IMR-90 (cell line): Measurements from ENCODE around the gene ANKRD37.

Source experiments
- BHLHE40 ChIP-seq: fragments of 150-350 bp; IDR thresholded peaks from 2 replicates; pipeline ENCODE4 v1.6.1; 2016; ENCODE audit warnings: mild to moderate bottlenecking, low read depth, low read length
- CEBPB ChIP-seq: IDR thresholded peaks from 2 replicates; pipeline ENCODE4 v1.6.1; 2012; ENCODE audit warnings: low read depth, low read length, improper control_type of control experiment
- CHD1 ChIP-seq: IDR thresholded peaks from 2 replicates; pipeline ENCODE4 v1.6.1; 2012; ENCODE audit warnings: low read depth, low read length, improper control_type of control experiment
- CTCF ChIP-seq: conservative IDR thresholded peaks from 2 replicates; pipeline ENCODE4 v1.5.1; 2012; ENCODE audit warnings: mild to moderate bottlenecking, low read depth, low read length, improper control_type of control experiment
- ELK1 ChIP-seq: fragments of 150-350 bp; IDR thresholded peaks from 2 replicates; pipeline ENCODE4 v1.6.1; 2016; ENCODE audit warnings: low read depth, mild to moderate bottlenecking, low read length, moderate library complexity, borderline replicate concordance
- MAFK ChIP-seq: IDR thresholded peaks from 2 replicates; pipeline ENCODE4 v1.6.1; 2012; ENCODE audit warnings: low read depth, low read length, improper control_type of control experiment
- MAZ ChIP-seq: IDR thresholded peaks from 2 replicates; pipeline ENCODE4 v1.6.1; 2012; ENCODE audit warnings: low read depth, mild to moderate bottlenecking, low read length, improper control_type of control experiment, moderate library complexity, borderline replicate concordance
- MXI1 ChIP-seq: IDR thresholded peaks from 2 replicates; pipeline ENCODE4 v1.6.1; 2012; ENCODE audit warnings: low read depth, mild to moderate bottlenecking, low read length, moderate library complexity, borderline replicate concordance
- POLR2A ChIP-seq: IDR thresholded peaks from 2 replicates; pipeline ENCODE4 v1.6.1; 2012; ENCODE audit warnings: mild to moderate bottlenecking, low read depth, low read length
- RAD21 ChIP-seq: IDR thresholded peaks from 2 replicates; pipeline ENCODE4 v1.6.1; 2012; ENCODE audit warnings: low read length, improper control_type of control experiment
- RCOR1 ChIP-seq: IDR thresholded peaks from 2 replicates; pipeline ENCODE4 v1.6.1; 2012; ENCODE audit warnings: mild to moderate bottlenecking, low read length, improper control_type of control experiment; ENCODE audit not compliant: insufficient replicate concordance
- TF ChIP-seq, protein P1 (sequence below): fragments of 150-350 bp; IDR thresholded peaks from 2 replicates; pipeline ENCODE4 v1.6.1; 2017; ENCODE audit warnings: mild to moderate bottlenecking, antibody characterized with exemption, low read length, low read depth

DNA sequence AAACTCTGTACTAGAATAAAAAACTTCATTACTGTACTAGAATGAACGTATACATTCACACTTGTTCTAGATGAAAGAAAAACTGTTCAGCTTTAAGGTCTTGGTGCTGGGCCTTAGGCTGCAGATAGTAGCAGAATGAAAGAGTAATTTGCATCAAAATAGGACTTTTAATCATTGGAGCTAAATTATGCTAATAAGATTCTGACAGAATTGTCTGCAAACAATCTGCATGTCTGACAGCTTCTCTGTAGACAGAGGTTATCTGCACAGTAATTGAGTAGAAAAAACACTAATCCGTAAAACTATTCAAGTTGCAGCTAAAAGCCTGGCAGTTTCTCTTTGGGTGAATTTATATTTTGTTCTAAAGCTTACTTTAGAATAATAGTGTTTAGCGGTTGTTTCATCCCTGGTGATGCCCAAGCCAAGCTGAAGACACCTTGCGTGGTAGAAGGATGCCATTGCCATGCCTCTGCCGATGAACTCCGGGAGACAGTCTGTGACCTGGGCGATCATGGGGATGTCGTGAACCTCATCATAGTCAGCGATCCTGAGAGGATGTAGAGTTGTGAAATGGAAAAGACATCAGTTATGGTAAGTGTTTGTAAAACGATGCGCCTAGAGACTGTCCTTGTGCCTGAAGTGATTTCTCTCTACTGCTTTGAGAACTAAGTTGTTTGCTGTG lies 26.2 kb upstream of the ANKRD37 start:
- TF ChIP-seq POLR2A (no peak), CTCF (no peak), ELK1 (no peak), CHD1 (no peak), MAZ (no peak), MAFK (no peak), CEBPB (no peak), BHLHE40 (no peak), MXI1 (no peak), RCOR1 (no peak), RAD21 (no peak)
- TF ChIP-seq, protein P1, sequence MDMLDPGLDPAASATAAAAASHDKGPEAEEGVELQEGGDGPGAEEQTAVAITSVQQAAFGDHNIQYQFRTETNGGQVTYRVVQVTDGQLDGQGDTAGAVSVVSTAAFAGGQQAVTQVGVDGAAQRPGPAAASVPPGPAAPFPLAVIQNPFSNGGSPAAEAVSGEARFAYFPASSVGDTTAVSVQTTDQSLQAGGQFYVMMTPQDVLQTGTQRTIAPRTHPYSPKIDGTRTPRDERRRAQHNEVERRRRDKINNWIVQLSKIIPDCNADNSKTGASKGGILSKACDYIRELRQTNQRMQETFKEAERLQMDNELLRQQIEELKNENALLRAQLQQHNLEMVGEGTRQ: no peak
